LNCAP (cell line): ENCODE data around the gene MYO7A.
A peak's percentile ranks its signal among the peaks of the same experiment; 100 is the strongest.

Experiments used
- CTCF ChIP-seq: fragments of 450-650 bp; IDR thresholded peaks from 2 replicates; pipeline ENCODE4 v1.5.1; 2017; ENCODE audit warnings: mild to moderate bottlenecking

The MYO7A gene

GRCh38 chr11:77126861-77127234 lies 1.2 kb upstream of the MYO7A start:
- no peak for TF ChIP-seq CTCF

GRCh38 chr11:77127235-77127911 lies 673 bp upstream of the MYO7A start:
- TF ChIP-seq CTCF: peak; percentile 99

DNA sequence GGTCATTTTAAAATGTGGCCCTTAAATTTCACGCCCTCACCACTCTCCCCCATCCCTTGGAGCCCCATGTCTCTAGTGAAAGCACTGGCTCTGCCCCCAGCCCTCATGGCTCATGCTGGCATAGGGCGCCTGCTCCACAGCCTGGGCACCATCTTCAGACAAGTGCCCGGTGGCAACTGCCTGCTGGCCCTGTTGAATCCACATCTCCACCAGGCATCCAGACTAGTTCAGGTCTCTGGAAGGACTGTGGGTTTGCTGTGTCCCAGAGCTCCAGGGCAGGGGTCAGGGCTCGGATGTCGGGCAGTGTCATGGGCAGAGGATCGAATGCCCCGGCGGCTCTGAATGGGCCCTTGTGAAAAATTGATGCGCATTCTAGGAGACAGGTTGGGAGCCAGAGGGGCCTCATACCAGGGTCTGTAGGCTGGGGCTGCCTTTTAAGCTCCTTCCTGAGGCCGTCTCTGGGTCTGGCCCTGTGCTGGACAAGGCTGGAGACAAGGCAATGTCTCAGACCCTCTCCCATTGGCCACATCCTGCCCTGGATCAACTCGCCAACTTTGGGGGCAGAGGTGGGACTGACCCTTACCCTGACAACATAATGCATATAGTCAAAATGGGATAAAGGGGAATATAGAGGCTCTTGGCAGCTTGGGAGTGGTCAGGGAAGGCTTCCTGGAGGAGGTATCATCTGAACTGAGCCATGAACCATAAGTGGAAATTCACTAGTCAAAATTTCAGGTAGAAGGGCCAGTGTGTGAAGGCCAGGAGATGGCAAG lies 1.2 kb downstream of the MYO7A start:
- TF ChIP-seq CTCF: no peak

GRCh38 chr11:77129842-77130756 lies 2.1 kb downstream of the MYO7A start:
- TF ChIP-seq CTCF: no peak

- TF ChIP-seq CTCF: no peak
These were observed 2.9 kb downstream of the MYO7A start for GRCh38 chr11:77130763-77131513.

GRCh38 chr11:77131560-77131959 lies 3.5 kb downstream of the MYO7A start:
- TF ChIP-seq CTCF: no peak

GRCh38 chr11:77135069-77135468 lies 7.0 kb downstream of the MYO7A start:
- TF ChIP-seq CTCF: no peak
